ENCODE results near the gene STARD8. TPM values are rescaled to one million over a fixed set of nuclear protein-coding genes. Genes with fewer than 3 reads are reported as not detected.

Gene STARD8
- total RNA-seq, 3 donors from 2014 or later: 1.2 to 5.5 (median 4.5) TPM

DNA sequence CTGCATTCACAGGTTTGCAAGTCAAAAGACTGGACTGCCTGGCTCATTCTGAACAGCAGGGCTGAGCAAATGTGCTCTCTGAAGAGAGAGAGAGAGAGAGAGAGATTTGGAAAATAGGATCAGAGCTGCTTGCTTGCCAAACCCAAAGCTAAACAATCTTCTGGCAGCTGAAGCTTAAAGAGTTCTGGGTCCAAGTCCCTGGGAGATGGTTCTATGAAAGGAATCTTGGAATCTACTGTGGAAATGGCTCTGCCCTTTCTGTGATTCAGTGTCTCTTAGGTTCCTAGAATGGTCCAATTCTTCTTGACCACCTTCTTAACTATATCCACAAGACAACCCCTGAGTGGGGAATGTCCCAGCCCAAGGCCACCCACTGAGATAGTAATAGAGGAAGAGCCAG, 115.3 kb downstream of the STARD8 start:
- no peak overlapping the region for H3K4me3 ChIP-seq
- intact Hi-C loops (cut with DNase I, micrococcal nuclease): no loop called here
- no peaks in the 10 kb centered on the region for H3K36me3 ChIP-seq (ENCODE audit: low read depth)
- H3K9me3 ChIP-seq: no peaks in the 10 kb centered on the region
- DNase-seq (peak in 1 of 3 donors; percentile 5), ATAC-seq (no peak)
- H3K4me1 ChIP-seq (ENCODE audit: low read depth): no peaks in the 10 kb centered on the region
- TF ChIP-seq, protein P1, sequence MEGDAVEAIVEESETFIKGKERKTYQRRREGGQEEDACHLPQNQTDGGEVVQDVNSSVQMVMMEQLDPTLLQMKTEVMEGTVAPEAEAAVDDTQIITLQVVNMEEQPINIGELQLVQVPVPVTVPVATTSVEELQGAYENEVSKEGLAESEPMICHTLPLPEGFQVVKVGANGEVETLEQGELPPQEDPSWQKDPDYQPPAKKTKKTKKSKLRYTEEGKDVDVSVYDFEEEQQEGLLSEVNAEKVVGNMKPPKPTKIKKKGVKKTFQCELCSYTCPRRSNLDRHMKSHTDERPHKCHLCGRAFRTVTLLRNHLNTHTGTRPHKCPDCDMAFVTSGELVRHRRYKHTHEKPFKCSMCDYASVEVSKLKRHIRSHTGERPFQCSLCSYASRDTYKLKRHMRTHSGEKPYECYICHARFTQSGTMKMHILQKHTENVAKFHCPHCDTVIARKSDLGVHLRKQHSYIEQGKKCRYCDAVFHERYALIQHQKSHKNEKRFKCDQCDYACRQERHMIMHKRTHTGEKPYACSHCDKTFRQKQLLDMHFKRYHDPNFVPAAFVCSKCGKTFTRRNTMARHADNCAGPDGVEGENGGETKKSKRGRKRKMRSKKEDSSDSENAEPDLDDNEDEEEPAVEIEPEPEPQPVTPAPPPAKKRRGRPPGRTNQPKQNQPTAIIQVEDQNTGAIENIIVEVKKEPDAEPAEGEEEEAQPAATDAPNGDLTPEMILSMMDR (IDR thresholded peaks at IDR 0.05): no peak

DNA sequence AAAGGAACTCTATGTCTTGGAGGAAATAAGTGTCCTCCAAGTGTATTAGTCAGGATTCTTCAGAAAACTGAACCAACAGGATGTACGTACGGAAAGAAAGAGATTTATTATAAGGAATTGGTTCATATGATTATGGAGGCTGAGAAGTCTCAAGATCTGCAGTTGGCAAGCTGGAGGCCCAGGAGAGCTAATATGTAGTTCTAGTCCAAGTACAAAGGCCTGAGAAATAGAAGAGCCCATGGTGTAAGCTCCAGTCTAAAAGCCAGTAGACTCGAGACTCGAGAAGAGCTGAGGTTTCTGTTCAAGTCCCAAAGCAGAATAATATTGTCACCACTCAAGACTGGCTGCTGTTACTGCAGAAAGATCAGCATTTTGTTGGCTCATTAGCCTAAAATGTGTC, 116.0 kb downstream of the STARD8 start:
- Histone ChIP-seq H3K4me1 (ENCODE audit: low read depth) (no peaks in the 10 kb centered on the region), H3K4me3 (no peak overlapping the region), H3K9me3 (no peaks in the 10 kb centered on the region), H3K36me3 (ENCODE audit: low read depth) (no peaks in the 10 kb centered on the region)
- DNase-seq (no peak), ATAC-seq (no peak)
- intact Hi-C loops (cut with DNase I, micrococcal nuclease): no loop called here
- TF ChIP-seq, protein P1 (IDR thresholded peaks at IDR 0.05): no peak

Other genes starting within 250 kb of the STARD8 start
- 1 to 10 TPM; 7.5 to 9.5 (median 7.6) TPM for gene OPHN1, start 214.2 kb upstream of the STARD8 start, total RNA-seq
- 10 to 100 TPM; 43.4 to 43.9 (median 43.6) TPM for gene YIPF6, start 148.6 kb upstream of the STARD8 start, total RNA-seq
- 10 to 100 TPM; 41.7 to 81.5 (median 66.3) TPM for gene EFNB1, start 181.4 kb downstream of the STARD8 start, total RNA-seq